Measurements from ENCODE around the gene ATCAY. TPM values are rescaled to one million over a fixed set of nuclear protein-coding genes. Genes with fewer than 3 reads are reported as not detected.
"Not testable (repeated sequence)": the region's sequence is repeated elsewhere in the genome, so short reads cannot be mapped to it uniquely, and the experiment has no call there.

ATCAY gene
- total RNA-seq, 4 donors from 2014 or later = not detected

- Histone ChIP-seq H3K4me3 (no peak overlapping the region), H3K9me3 (no peaks in the 10 kb centered on the region), H3K27me3 (peaks cover 48 to 64% (median 54%) of the 10 kb centered on the region in 3 donors), H3K4me1 (no peaks in the 10 kb centered on the region), H3K36me3 (no peaks in the 10 kb centered on the region), H3K27ac (no peak overlapping the region)
- TF ChIP-seq POLR2A (IDR thresholded peaks at IDR 0.05) (no peak), CTCF (IDR thresholded peaks at IDR 0.05 in 4 of 5, conservative IDR thresholded peaks at IDR 0.05 in 1 of 5) (no peak)
- in situ Hi-C loops (cut with MboI; ENCODE audit: low sequenced_read_pairs in 4 of 4) = no loop called here
- DNase-seq = no peak
- intact Hi-C loops (cut with DNase I; ENCODE audit: low total_unique reads) = no loop called here
- ATAC-seq = no peak
These were observed 1.5 kb downstream of the ATCAY start for GRCh38 chr19:3882041-3882384.

GRCh38 chr19:3890591-3890990 is 10.1 kb downstream of the ATCAY start:
- DNase-seq (no peak), ATAC-seq (no peak)
- Histone ChIP-seq H3K9me3 (no peaks in the 10 kb centered on the region), H3K27ac (no peak overlapping the region), H3K27me3 (peaks cover 0 to under 1% (median 0%) of the 10 kb centered on the region in 3 donors), H3K36me3 (no peaks in the 10 kb centered on the region), H3K4me1 (no peaks in the 10 kb centered on the region), H3K4me3 (no peak overlapping the region)
- TF ChIP-seq POLR2A (IDR thresholded peaks at IDR 0.05) = no peak
- TF ChIP-seq CTCF (IDR thresholded peaks at IDR 0.05 in 4 of 5, conservative IDR thresholded peaks at IDR 0.05 in 1 of 5) = no peak
- in situ Hi-C loops (cut with MboI; ENCODE audit: low sequenced_read_pairs in 4 of 4) = no loop called here
- intact Hi-C loops (cut with DNase I; ENCODE audit: low total_unique reads) = no loop called here

- ATAC-seq (no peak), DNase-seq (no peak)
- Histone ChIP-seq H3K27me3 (peaks cover 5 to 6% (median 6%) of the 10 kb centered on the region in 3 donors), H3K36me3 (no peaks in the 10 kb centered on the region), H3K4me1 (no peaks in the 10 kb centered on the region), H3K4me3 (no peak overlapping the region), H3K27ac (no peak overlapping the region), H3K9me3 (no peaks in the 10 kb centered on the region)
- intact Hi-C loops (cut with DNase I; ENCODE audit: low total_unique reads) (no loop called here), in situ Hi-C loops (cut with MboI; ENCODE audit: low sequenced_read_pairs in 4 of 4) (no loop called here)
- no peak for TF ChIP-seq CTCF (IDR thresholded peaks at IDR 0.05 in 4 of 5, conservative IDR thresholded peaks at IDR 0.05 in 1 of 5)
- no peak for TF ChIP-seq POLR2A (IDR thresholded peaks at IDR 0.05)
These were observed 13.2 kb downstream of the ATCAY start for GRCh38 chr19:3893509-3894179.

- H3K27me3 ChIP-seq = peaks cover 5 to 12% (median 12%) of the 10 kb centered on the region in 3 donors
- H3K4me1 ChIP-seq; H3K4me3 ChIP-seq; H3K9me3 ChIP-seq; intact Hi-C loops (cut with DNase I; ENCODE audit: low total_unique reads); ATAC-seq; H3K36me3 ChIP-seq; H3K27ac ChIP-seq; in situ Hi-C loops (cut with MboI; ENCODE audit: low sequenced_read_pairs in 4 of 4); DNase-seq: not testable (repeated sequence)
These were observed 14.5 kb downstream of the ATCAY start for GRCh38 chr19:3894959-3895358.

GRCh38 chr19:3895788-3896187 is 15.3 kb downstream of the ATCAY start:
- intact Hi-C loops (cut with DNase I; ENCODE audit: low total_unique reads) (no loop called here), in situ Hi-C loops (cut with MboI; ENCODE audit: low sequenced_read_pairs in 4 of 4) (no loop called here)
- ATAC-seq (no peak), DNase-seq (no peak)
- no peaks in the 10 kb centered on the region for H3K4me1 ChIP-seq
- TF ChIP-seq CTCF (IDR thresholded peaks at IDR 0.05 in 4 of 5, conservative IDR thresholded peaks at IDR 0.05 in 1 of 5) (no peak), POLR2A (IDR thresholded peaks at IDR 0.05) (no peak)
- no peaks in the 10 kb centered on the region for H3K36me3 ChIP-seq
- H3K9me3 ChIP-seq = no peaks in the 10 kb centered on the region
- no peak overlapping the region for H3K4me3 ChIP-seq
- H3K27ac ChIP-seq = no peak overlapping the region
- H3K27me3 ChIP-seq = peaks cover 5 to 17% (median 12%) of the 10 kb centered on the region in 3 donors

All from gastrocnemius medialis (tissue), 4 donors.